GM12891 (cell line): Measurements from ENCODE around the gene LCOR.

ENCODE experiments used
- POLR2A ChIP-seq: IDR thresholded peaks from 2 replicates; pipeline ENCODE4 v1.6.1; 2011; ENCODE audit warnings: low read depth, low read length, control low read depth
- POLR2AphosphoS5 ChIP-seq: IDR thresholded peaks from 2 replicates; pipeline ENCODE4 v1.6.1; 2011; ENCODE audit warnings: low read depth, low read length, control low read depth
- POU2F2 ChIP-seq: IDR thresholded peaks from 2 replicates; pipeline ENCODE4 v1.6.1; 2011; ENCODE audit warnings: low read depth, mild to moderate bottlenecking, control low read depth, low read length, moderate library complexity
- SPI1 ChIP-seq: IDR thresholded peaks from 2 replicates; pipeline ENCODE4 v1.6.1; 2011; ENCODE audit warnings: low read depth, low read length, control low read depth
- TAF1 ChIP-seq: IDR thresholded peaks from 2 replicates; pipeline ENCODE4 v1.6.1; 2011; ENCODE audit warnings: low read depth, low read length, control low read depth

DNA sequence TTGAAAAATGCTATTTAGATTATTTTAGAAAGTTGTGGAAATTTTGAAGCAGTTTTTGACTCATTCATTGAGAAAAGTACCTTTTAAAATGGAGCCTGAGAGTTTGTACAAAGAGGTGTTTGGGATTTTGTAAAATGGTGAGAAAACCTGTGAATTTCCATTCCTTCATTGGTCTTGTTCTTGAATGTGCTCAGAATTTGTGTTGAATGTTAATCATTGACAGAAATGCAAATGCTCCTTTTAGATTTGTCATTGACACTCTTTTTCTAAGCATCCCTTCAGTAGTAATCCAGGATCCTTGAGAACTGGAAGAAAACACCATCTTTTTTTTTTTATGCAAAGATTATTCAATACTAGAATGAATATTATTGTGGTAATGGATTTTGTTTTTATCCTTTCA lies 74.8 kb downstream of the LCOR start:
- no peak for TF ChIP-seq TAF1
- no peak for TF ChIP-seq POLR2A
- TF ChIP-seq POLR2AphosphoS5 = no peak
- no peak for TF ChIP-seq SPI1
- TF ChIP-seq POU2F2 = no peak
